Trophoblast cell (in vitro differentiated cells and primary cell): Measurements from ENCODE around the gene SORT1.

Experiments
- DNase-seq, 2 donors: peaks; one replicate each; pipeline ENCODE4 v3.0.0-alpha.2; 2016
- H2AFZ ChIP-seq: 2 replicates; pipeline ENCODE4 v1.6.1; 2013; ENCODE audit warnings: low read length, moderate library complexity, mild to moderate bottlenecking; ENCODE audit not compliant: insufficient read depth, poor library complexity
- H2AK5ac ChIP-seq: 2 replicates; pipeline ENCODE4 v1.6.1; 2013; ENCODE audit warnings: mild to moderate bottlenecking, low read length
- H2BK120ac ChIP-seq: 2 replicates; pipeline ENCODE4 v1.6.1; 2013; ENCODE audit warnings: low read length, mild to moderate bottlenecking, moderate library complexity; ENCODE audit not compliant: insufficient read depth, poor library complexity
- H2BK12ac ChIP-seq: 2 replicates; pipeline ENCODE4 v1.6.1; 2013; ENCODE audit warnings: mild to moderate bottlenecking, low read length, moderate library complexity
- H2BK5ac ChIP-seq: 2 replicates; pipeline ENCODE4 v1.6.1; 2013; ENCODE audit warnings: low read length, low read depth, moderate library complexity, mild to moderate bottlenecking; ENCODE audit not compliant: poor library complexity
- H3K14ac ChIP-seq: 2 replicates; pipeline ENCODE4 v1.6.1; 2013; ENCODE audit warnings: mild to moderate bottlenecking, low read length
- H3K18ac ChIP-seq: 2 replicates; pipeline ENCODE4 v1.6.1; 2013; ENCODE audit warnings: mild to moderate bottlenecking, low read length
- H3K23ac ChIP-seq: 2 replicates; pipeline ENCODE4 v1.6.1; 2013; ENCODE audit warnings: low read length
- H3K27ac ChIP-seq: 2 replicates; pipeline ENCODE4 v1.5.1; 2013; ENCODE audit warnings: low read depth, mild to moderate bottlenecking, inconsistent platforms, low read length, moderate library complexity
- H3K27me3 ChIP-seq: 2 replicates; pipeline ENCODE4 v1.6.1; 2013; ENCODE audit warnings: inconsistent platforms, mild to moderate bottlenecking, low read length, moderate library complexity; ENCODE audit not compliant: insufficient read depth
- H3K36me3 ChIP-seq, 2 experiments: 1 replicate in 1 of 2; 2 replicates in 1 of 2; pipeline ENCODE4 v1.6.1; 2013; ENCODE audit warnings: low read length in 2 of 2, mild to moderate bottlenecking in 2 of 2, moderate library complexity in 1 of 2; ENCODE audit not compliant: insufficient read depth in 2 of 2, control insufficient read depth in 1 of 2
- H3K4ac ChIP-seq: 2 replicates; pipeline ENCODE4 v1.6.1; 2013; ENCODE audit warnings: low read depth, mild to moderate bottlenecking, low read length, moderate library complexity
- H3K4me1 ChIP-seq, 2 experiments: 1 replicate in 1 of 2; 2 replicates in 1 of 2; pipeline ENCODE4 v1.6.1; 2013; ENCODE audit warnings: low read length in 2 of 2, mild to moderate bottlenecking in 2 of 2, moderate library complexity in 1 of 2; ENCODE audit not compliant: insufficient read depth in 2 of 2, control insufficient read depth in 1 of 2
- H3K4me2 ChIP-seq: 2 replicates; pipeline ENCODE4 v1.6.1; 2013; ENCODE audit warnings: inconsistent platforms, mild to moderate bottlenecking, low read length, moderate library complexity
- H3K4me3 ChIP-seq: 2 replicates; pipeline ENCODE4 v1.5.1; 2013; ENCODE audit warnings: mild to moderate bottlenecking, low read depth, low read length, inconsistent platforms
- H3K79me1 ChIP-seq: one replicate; pipeline ENCODE4 v1.6.1; 2013; ENCODE audit warnings: low read length
- H3K79me2 ChIP-seq: 2 replicates; pipeline ENCODE4 v1.6.1; 2013; ENCODE audit warnings: low read length, mild to moderate bottlenecking; ENCODE audit not compliant: control insufficient read depth, insufficient read depth, poor library complexity
- H3K9ac ChIP-seq: 2 replicates; pipeline ENCODE4 v1.6.1; 2013; ENCODE audit warnings: mild to moderate bottlenecking, low read length
- H3K9me3 ChIP-seq: 2 replicates; pipeline ENCODE4 v1.6.1; 2013; ENCODE audit warnings: low read depth, mild to moderate bottlenecking, control low read depth, inconsistent platforms, low read length; ENCODE audit not compliant: insufficient read depth
- H4K12ac ChIP-seq: 2 replicates; pipeline ENCODE4 v1.6.1; 2013; ENCODE audit warnings: low read depth, mild to moderate bottlenecking, low read length, moderate library complexity
- H4K8ac ChIP-seq: 2 replicates; pipeline ENCODE4 v1.6.1; 2013; ENCODE audit warnings: low read depth, mild to moderate bottlenecking, low read length, moderate library complexity
- H4K91ac ChIP-seq: one replicate; pipeline ENCODE4 v1.6.1; 2013; ENCODE audit warnings: low read depth, mild to moderate bottlenecking, low read length, moderate library complexity
- WGBS: extraction: QIAGEN DNeasy Blood & Tissue Kit; methylation state at CpG from one replicate; pipeline ENCODE4 v1.1.7; 2013; ENCODE audit warnings: missing lambda C conversion rate; ENCODE audit not compliant: insufficient read length, insufficient coverage; ENCODE audit errors: extremely low coverage; 5-methylcytosine and 5-hydroxymethylcytosine counted together

SORT1 gene

DNA sequence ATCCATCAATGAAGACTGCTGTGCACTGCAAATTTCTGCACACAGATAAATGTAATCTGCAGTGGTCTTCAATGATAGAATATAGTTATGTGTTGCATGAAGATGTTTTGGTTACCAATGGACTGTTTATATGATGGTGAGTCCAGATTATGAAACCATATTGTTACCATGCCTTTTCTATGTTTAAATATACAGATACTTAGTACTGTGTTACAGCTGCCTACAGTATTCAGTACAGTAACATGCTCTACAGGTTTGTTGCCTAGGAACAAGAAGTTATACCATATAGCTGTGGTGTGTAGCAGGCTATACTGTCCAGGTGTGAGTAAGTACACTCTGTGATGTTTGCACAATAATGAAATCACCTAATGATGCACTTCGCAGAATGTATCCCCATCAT lies 40.8 kb downstream of the SORT1 start:
- Histone ChIP-seq H4K8ac (no peak overlapping the region), H3K23ac (no peak overlapping the region), H3K14ac (no peak overlapping the region), H3K4ac (no peak overlapping the region), H3K79me2 (no peaks in the 10 kb centered on the region), H2BK12ac (no peak overlapping the region), H3K36me3 (peaks cover 7 to 14% of the 10 kb centered on the region in 2 experiments), H2BK5ac (no peak overlapping the region), H3K9me3 (no peaks in the 10 kb centered on the region), H2AFZ (no peak overlapping the region), H3K4me1 (peaks cover 2 to 4% of the 10 kb centered on the region in 2 experiments), H2BK120ac (no peak overlapping the region), H4K12ac (no peak overlapping the region), H4K91ac (no peak overlapping the region), H3K4me3 (no peak overlapping the region), H3K79me1 (no peaks in the 10 kb centered on the region), H3K27ac (no peak overlapping the region), H3K9ac (no peak overlapping the region), H3K18ac (no peak overlapping the region), H3K27me3 (no peaks in the 10 kb centered on the region), H3K4me2 (no peak overlapping the region), H2AK5ac (no peak overlapping the region)
- WGBS, result no CpG with 5 or more reads among the region's 1 CpG
- no peak for DNase-seq

DNA sequence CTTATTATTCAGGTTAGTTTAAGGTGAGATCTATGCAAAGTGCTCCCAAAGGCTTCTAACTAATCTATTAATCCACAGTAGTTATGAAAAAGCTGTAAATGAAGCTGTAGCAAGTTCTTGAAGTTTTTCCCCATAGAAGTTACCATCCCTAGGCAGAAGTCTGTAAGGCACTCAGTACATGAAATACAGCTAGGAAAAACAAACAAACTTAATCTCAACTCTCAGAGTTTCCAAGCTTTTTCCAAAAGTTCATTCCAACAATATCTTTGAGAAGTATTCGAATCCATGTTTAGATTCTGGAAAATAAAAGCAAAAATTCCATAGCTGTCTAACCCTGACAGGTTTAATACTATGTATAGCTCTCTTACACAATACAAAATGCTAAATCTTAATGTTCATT lies 41.2 kb downstream of the SORT1 start:
- H3K27me3 ChIP-seq, result no peaks in the 10 kb centered on the region
- no peak overlapping the region for H3K4ac ChIP-seq
- no peak for DNase-seq
- no peaks in the 10 kb centered on the region for H3K9me3 ChIP-seq
- no peak overlapping the region for H3K14ac ChIP-seq
- no peak overlapping the region for H2BK5ac ChIP-seq
- no peak overlapping the region for H3K27ac ChIP-seq
- no peak overlapping the region for H4K12ac ChIP-seq
- H3K18ac ChIP-seq, result no peak overlapping the region
- H4K91ac ChIP-seq, result no peak overlapping the region
- no peak overlapping the region for H3K23ac ChIP-seq
- H3K4me3 ChIP-seq, result no peak overlapping the region
- H2AFZ ChIP-seq, result no peak overlapping the region
- no peak overlapping the region for H3K4me2 ChIP-seq
- whole genome bisulfite sequencing, result no CpG with 5 or more reads among the region's 1 CpG
- H2BK12ac ChIP-seq, result no peak overlapping the region
- peaks cover 11 to 18% of the 10 kb centered on the region in 2 experiments for H3K36me3 ChIP-seq
- H2BK120ac ChIP-seq, result no peak overlapping the region
- H3K79me2 ChIP-seq, result no peaks in the 10 kb centered on the region
- no peak overlapping the region for H4K8ac ChIP-seq
- no peak overlapping the region for H3K9ac ChIP-seq
- H3K79me1 ChIP-seq, result no peaks in the 10 kb centered on the region
- H3K4me1 ChIP-seq, result peaks cover 2 to 4% of the 10 kb centered on the region in 2 experiments
- H2AK5ac ChIP-seq, result no peak overlapping the region

- Histone ChIP-seq H4K12ac (no peak overlapping the region), H3K79me2 (no peaks in the 10 kb centered on the region), H3K9ac (no peak overlapping the region), H3K4me1 (peaks cover 2 to 4% of the 10 kb centered on the region in 2 experiments), H3K4ac (no peak overlapping the region), H4K8ac (no peak overlapping the region), H3K27ac (no peak overlapping the region), H4K91ac (no peak overlapping the region), H3K14ac (no peak overlapping the region), H2AK5ac (no peak overlapping the region), H3K27me3 (no peaks in the 10 kb centered on the region), H3K23ac (no peak overlapping the region), H3K18ac (no peak overlapping the region), H2AFZ (no peak overlapping the region), H2BK12ac (no peak overlapping the region), H2BK120ac (no peak overlapping the region), H3K36me3 (peaks cover 12 to 28% of the 10 kb centered on the region in 2 experiments), H2BK5ac (no peak overlapping the region), H3K4me3 (no peak overlapping the region), H3K9me3 (no peaks in the 10 kb centered on the region), H3K79me1 (no peaks in the 10 kb centered on the region), H3K4me2 (no peak overlapping the region)
- no CpG with 5 or more reads among the region's 3 CpGs for WGBS
- DNase-seq, result no peak
These were observed 42.8 kb downstream of the SORT1 start for GRCh38 chr1:109354929-109355328.

DNA sequence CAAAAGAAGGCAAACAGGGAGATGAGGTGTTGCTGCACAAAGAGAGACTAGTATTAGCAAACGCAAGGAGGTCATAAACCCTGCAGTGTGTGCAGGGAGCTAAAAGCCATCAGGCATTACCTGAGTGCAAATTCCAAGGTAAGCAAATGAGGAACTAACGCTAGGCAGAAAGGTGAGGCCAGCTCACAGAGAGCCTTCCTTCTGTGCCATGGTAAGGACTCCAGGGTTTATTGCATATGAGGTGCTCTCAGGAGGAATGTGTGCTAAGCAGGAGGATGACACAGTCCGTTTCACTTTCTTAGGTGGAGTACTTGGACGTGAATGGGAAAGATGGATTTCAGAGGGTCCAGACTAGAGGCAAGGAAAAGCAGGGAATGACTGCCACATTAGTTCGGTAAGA lies 46.3 kb downstream of the SORT1 start:
- H2BK120ac ChIP-seq, result no peak overlapping the region

More for the DNA sequence above, 46.3 kb downstream of the SORT1 start:
- Histone ChIP-seq H2BK5ac (no peak overlapping the region), H3K4me1 (peaks cover 2 to 4% of the 10 kb centered on the region in 2 experiments), H3K4me3 (no peak overlapping the region), H3K4ac (no peak overlapping the region), H3K23ac (no peak overlapping the region), H3K79me1 (no peaks in the 10 kb centered on the region), H3K14ac (no peak overlapping the region), H2AFZ (no peak overlapping the region), H3K9me3 (no peaks in the 10 kb centered on the region), H3K27me3 (no peaks in the 10 kb centered on the region), H4K8ac (no peak overlapping the region), H3K4me2 (no peak overlapping the region), H4K12ac (no peak overlapping the region), H2AK5ac (no peak overlapping the region), H3K27ac (no peak overlapping the region), H4K91ac (no peak overlapping the region), H3K79me2 (no peaks in the 10 kb centered on the region), H2BK12ac (no peak overlapping the region), H3K18ac (no peak overlapping the region), H3K9ac (no peak overlapping the region), H3K36me3 (peaks cover 23 to 44% of the 10 kb centered on the region in 2 experiments)
- DNase-seq, result no peak
- no CpG with 5 or more reads among the region's 5 CpGs for WGBS
